Stomach (tissue), 4 donors: ENCODE measurements around the gene WDR37.

Experiments used
- POLR2A ChIP-seq, 4 donors: fragments of 450-650 bp; IDR thresholded peaks; one replicate each; pipeline ENCODE4 v1.6.1; 2016; ENCODE audit warnings: antibody characterized with exemption in 4 of 4, control low read depth in 2 of 4, mild to moderate bottlenecking in 1 of 4, moderate library complexity in 1 of 4
- TF ChIP-seq, protein P1 (sequence below), 7 experiments: fragments of 450-650 bp in 4 of 7; fragments of 200-600 bp in 3 of 7; sonication (generic) in 3 of 7; IDR thresholded peaks; one replicate each; pipeline ENCODE4 v1.5.1; 2016 to 2019; ENCODE audit warnings: antibody characterized with exemption in 7 of 7, control low read depth in 2 of 7, mild to moderate bottlenecking in 1 of 7

GRCh38 chr10:1168763-1169162 is 112.6 kb downstream of the WDR37 start:
- TF ChIP-seq, protein P1, sequence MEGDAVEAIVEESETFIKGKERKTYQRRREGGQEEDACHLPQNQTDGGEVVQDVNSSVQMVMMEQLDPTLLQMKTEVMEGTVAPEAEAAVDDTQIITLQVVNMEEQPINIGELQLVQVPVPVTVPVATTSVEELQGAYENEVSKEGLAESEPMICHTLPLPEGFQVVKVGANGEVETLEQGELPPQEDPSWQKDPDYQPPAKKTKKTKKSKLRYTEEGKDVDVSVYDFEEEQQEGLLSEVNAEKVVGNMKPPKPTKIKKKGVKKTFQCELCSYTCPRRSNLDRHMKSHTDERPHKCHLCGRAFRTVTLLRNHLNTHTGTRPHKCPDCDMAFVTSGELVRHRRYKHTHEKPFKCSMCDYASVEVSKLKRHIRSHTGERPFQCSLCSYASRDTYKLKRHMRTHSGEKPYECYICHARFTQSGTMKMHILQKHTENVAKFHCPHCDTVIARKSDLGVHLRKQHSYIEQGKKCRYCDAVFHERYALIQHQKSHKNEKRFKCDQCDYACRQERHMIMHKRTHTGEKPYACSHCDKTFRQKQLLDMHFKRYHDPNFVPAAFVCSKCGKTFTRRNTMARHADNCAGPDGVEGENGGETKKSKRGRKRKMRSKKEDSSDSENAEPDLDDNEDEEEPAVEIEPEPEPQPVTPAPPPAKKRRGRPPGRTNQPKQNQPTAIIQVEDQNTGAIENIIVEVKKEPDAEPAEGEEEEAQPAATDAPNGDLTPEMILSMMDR (IDR thresholded peaks at IDR 0.05): no peak
- TF ChIP-seq POLR2A (IDR thresholded peaks at IDR 0.05): no peak
